Measurements from ENCODE around the gene KAT6B. TPM values are rescaled to one million over a fixed set of nuclear protein-coding genes. Genes with fewer than 3 reads are reported as not detected.

KAT6B gene
- total RNA-seq, 1 donor from 2014 or later, result 56.2 TPM

- no peak for DNase-seq (ENCODE audit: low spot score)
Measured at GRCh38 chr10:74921744-74922143, 95.3 kb downstream of the KAT6B start.

GRCh38 chr10:74922921-74923320 is 96.5 kb downstream of the KAT6B start:
- DNase-seq (ENCODE audit: low spot score), result no peak

- no peak for DNase-seq (ENCODE audit: low spot score)
Measured at GRCh38 chr10:74923556-74923955, 97.2 kb downstream of the KAT6B start.

- no peak for DNase-seq (ENCODE audit: low spot score)
Measured at GRCh38 chr10:74924251-74924963, 98.0 kb downstream of the KAT6B start.

- no peak for DNase-seq (ENCODE audit: low spot score)
Measured at GRCh38 chr10:74925291-74925690, 98.9 kb downstream of the KAT6B start.

GRCh38 chr10:74925708-74926107 is 99.3 kb downstream of the KAT6B start:
- no peak for DNase-seq (ENCODE audit: low spot score)

- DNase-seq (ENCODE audit: low spot score), result no peak
Measured at GRCh38 chr10:74926791-74927585, 100.6 kb downstream of the KAT6B start.

- DNase-seq (ENCODE audit: low spot score), result no peak
Measured at GRCh38 chr10:74927701-74928100, 101.3 kb downstream of the KAT6B start.

GRCh38 chr10:74928742-74929191 is 102.4 kb downstream of the KAT6B start:
- no peak for DNase-seq (ENCODE audit: low spot score)

GRCh38 chr10:74929197-74929596 is 102.8 kb downstream of the KAT6B start:
- DNase-seq (ENCODE audit: low spot score), result no peak

- DNase-seq (ENCODE audit: low spot score), result no peak
Measured at GRCh38 chr10:74930965-74931364, 104.6 kb downstream of the KAT6B start.

GRCh38 chr10:74932648-74933047 is 106.2 kb downstream of the KAT6B start:
- no peak for DNase-seq (ENCODE audit: low spot score)

- no peak for DNase-seq (ENCODE audit: low spot score)
Measured at GRCh38 chr10:74934100-74934812, 107.9 kb downstream of the KAT6B start.

GRCh38 chr10:74936577-74937265 is 110.3 kb downstream of the KAT6B start:
- DNase-seq (ENCODE audit: low spot score), result no peak

- DNase-seq (ENCODE audit: low spot score), result no peak
Measured at GRCh38 chr10:74937266-74937856, 111.0 kb downstream of the KAT6B start.

- no peak for DNase-seq (ENCODE audit: low spot score)
Measured at GRCh38 chr10:74944205-74944604, 117.8 kb downstream of the KAT6B start.

GRCh38 chr10:74947781-74948401 is 121.5 kb downstream of the KAT6B start:
- DNase-seq (ENCODE audit: low spot score), result no peak

GRCh38 chr10:74949034-74949832 is 122.8 kb downstream of the KAT6B start:
- no peak for DNase-seq (ENCODE audit: low spot score)

- DNase-seq (ENCODE audit: low spot score), result no peak
Measured at GRCh38 chr10:74949843-74950765, 123.7 kb downstream of the KAT6B start.

All from ureter (tissue), 1 donor.